ENCODE data around the gene MYO5A.
A peak's percentile ranks its signal among the peaks of the same experiment; 100 is the strongest.
"Not testable (repeated sequence)": the region's sequence is repeated elsewhere in the genome, so short reads cannot be mapped to it uniquely, and the experiment has no call there.

The MYO5A gene

DNA sequence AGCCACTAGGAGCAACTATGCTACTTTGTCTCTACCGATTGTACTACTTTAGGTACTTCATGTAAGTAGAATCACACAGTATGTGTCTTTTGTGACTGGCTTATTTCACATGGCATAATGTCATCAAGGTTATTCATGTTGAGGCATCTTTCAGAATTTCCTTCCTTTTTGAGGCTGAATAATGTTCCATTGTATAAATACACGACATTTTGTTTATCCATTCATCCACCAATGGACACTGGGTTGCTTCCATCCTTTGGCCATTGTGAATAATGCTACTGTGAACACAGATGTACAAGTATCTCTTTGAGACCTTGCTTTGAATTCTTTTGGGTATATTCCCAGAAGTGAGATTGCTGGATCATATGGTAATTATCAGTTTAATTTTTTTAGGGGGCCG is 29.2 kb downstream of the MYO5A start:
- Histone ChIP-seq H3K4me3 (ENCODE audit: low read length) (no peak overlapping the region), H3K4me1 (ENCODE audit: control insufficient read depth, insufficient read depth, low read length) (peaks cover 36% of the 10 kb centered on the region), H3K4me2 (ENCODE audit: low read length) (no peak overlapping the region), H3K27me3 (ENCODE audit: control insufficient read depth, insufficient read depth, low read length) (no peaks in the 10 kb centered on the region), H3K36me3 (ENCODE audit: insufficient read depth, low read length) (no peaks in the 10 kb centered on the region), H3K9ac (ENCODE audit: low read depth, low read length) (no peak overlapping the region), H3K9me3 (replicated peaks; ENCODE audit: low read length) (no peaks in the 10 kb centered on the region)

- peaks cover 36% of the 10 kb centered on the region for H3K4me1 ChIP-seq (ENCODE audit: control insufficient read depth, insufficient read depth, low read length)
- no peaks in the 10 kb centered on the region for H3K27me3 ChIP-seq (ENCODE audit: control insufficient read depth, insufficient read depth, low read length)
- H3K9ac ChIP-seq (ENCODE audit: low read depth, low read length): no peak overlapping the region
These were observed 30.0 kb downstream of the MYO5A start for GRCh38 chr15:52498706-52499105.

DNA sequence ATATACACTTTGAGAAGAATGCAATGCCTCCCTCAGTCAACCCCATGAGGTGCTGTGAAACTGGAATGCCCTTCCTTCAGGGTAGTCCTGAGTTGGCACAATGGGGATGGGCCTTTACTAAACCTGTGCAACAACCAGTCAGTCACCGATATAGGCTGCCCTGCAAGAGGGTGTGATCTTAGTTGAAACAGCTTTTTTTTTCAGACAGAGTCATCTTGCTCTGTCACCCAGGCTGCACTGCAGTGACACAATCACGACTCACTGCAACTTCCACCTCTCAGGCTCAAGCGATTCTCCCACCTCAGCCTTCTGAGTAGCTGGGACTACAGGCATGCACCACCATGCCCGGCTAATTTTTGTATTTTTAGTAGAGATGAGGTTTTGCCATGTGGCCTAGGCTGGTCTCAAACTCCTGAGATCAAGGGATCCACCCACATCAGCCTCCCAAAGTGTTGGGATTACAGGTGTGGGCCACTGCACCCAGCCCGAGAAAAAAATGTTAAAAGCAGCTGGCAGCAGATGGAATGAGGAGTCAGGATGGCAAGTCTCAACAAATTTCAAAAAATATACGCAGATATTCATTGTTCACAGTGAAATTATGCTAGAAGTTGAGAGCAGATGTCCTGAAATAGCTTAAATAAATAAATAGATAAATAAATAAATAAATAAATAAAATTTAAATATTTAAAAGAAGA is 31.8 kb downstream of the MYO5A start:
- H3K36me3 ChIP-seq (ENCODE audit: insufficient read depth, low read length): no peaks in the 10 kb centered on the region
- H3K9me3 ChIP-seq (replicated peaks; ENCODE audit: low read length): no peaks in the 10 kb centered on the region
- H3K4me3 ChIP-seq (ENCODE audit: low read length): no peak overlapping the region
- no peaks in the 10 kb centered on the region for H3K27me3 ChIP-seq (ENCODE audit: control insufficient read depth, insufficient read depth, low read length)
- no peak overlapping the region for H3K9ac ChIP-seq (ENCODE audit: low read depth, low read length)
- H3K4me1 ChIP-seq (ENCODE audit: control insufficient read depth, insufficient read depth, low read length): peaks cover 45% of the 10 kb centered on the region
- H3K4me2 ChIP-seq (ENCODE audit: low read length): peak overlapping the region; percentile 36

More at GRCh38 chr15:52498706-52499105, 30.0 kb downstream of the MYO5A start:
- Histone ChIP-seq H3K36me3 (ENCODE audit: insufficient read depth, low read length) (no peaks in the 10 kb centered on the region), H3K4me2 (ENCODE audit: low read length) (no peak overlapping the region), H3K4me3 (ENCODE audit: low read length) (no peak overlapping the region), H3K9me3 (replicated peaks; ENCODE audit: low read length) (no peaks in the 10 kb centered on the region)

DNA sequence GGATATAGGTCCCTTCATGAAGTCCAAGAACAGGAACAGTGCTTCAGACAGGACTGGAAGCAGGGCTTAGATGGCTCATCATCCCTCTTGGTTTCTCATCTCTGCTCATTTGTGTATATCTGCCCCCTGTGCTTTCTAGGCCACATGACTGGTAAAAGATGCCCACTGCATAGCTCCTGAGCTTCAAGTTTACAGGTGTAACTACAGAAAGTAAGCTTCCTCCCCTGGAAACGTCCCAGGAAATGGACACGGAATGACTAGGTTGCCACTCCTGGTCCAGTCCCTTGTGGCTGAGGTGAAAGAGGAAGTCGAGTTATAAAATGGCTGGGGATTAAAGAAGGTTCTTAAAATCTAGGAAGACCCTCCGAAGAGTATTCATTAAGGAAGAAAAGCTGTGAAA is 32.5 kb downstream of the MYO5A start:
- no peak overlapping the region for H3K4me2 ChIP-seq (ENCODE audit: low read length)
- H3K4me1 ChIP-seq (ENCODE audit: control insufficient read depth, insufficient read depth, low read length): peaks cover 52% of the 10 kb centered on the region

GRCh38 chr15:52495125-52495524 is 33.6 kb downstream of the MYO5A start:
- H3K4me3 ChIP-seq (ENCODE audit: low read length): no peak overlapping the region
- no peak overlapping the region for H3K9ac ChIP-seq (ENCODE audit: low read depth, low read length)
- no peaks in the 10 kb centered on the region for H3K36me3 ChIP-seq (ENCODE audit: insufficient read depth, low read length)
- no peak overlapping the region for H3K4me2 ChIP-seq (ENCODE audit: low read length)
- H3K9me3 ChIP-seq (replicated peaks; ENCODE audit: low read length): no peaks in the 10 kb centered on the region
- H3K4me1 ChIP-seq (ENCODE audit: control insufficient read depth, insufficient read depth, low read length): peaks cover 59% of the 10 kb centered on the region
- no peaks in the 10 kb centered on the region for H3K27me3 ChIP-seq (ENCODE audit: control insufficient read depth, insufficient read depth, low read length)

More for the DNA sequence above, 32.5 kb downstream of the MYO5A start:
- H3K4me3 ChIP-seq (ENCODE audit: low read length): no peak overlapping the region
- no peak overlapping the region for H3K9ac ChIP-seq (ENCODE audit: low read depth, low read length)
- no peaks in the 10 kb centered on the region for H3K9me3 ChIP-seq (replicated peaks; ENCODE audit: low read length)
- no peaks in the 10 kb centered on the region for H3K27me3 ChIP-seq (ENCODE audit: control insufficient read depth, insufficient read depth, low read length)
- H3K36me3 ChIP-seq (ENCODE audit: insufficient read depth, low read length): no peaks in the 10 kb centered on the region

DNA sequence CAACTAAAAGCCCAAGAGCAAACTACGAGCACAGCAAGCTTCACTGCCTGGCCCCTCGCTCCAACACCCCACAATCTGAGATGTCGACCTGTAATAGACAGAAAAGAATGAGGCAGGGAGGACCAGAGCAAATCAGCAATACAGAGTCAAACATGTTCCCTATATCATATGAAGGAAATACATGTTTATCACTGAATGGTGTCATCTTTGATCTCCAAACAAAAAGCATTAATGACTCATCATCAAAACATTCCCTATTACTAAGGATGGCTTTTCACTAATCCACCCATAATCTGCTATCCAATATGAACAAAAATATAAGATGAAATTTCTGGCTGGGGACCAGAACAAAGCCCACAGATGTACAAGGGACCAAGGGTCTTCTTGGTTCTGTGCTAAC is 34.7 kb downstream of the MYO5A start:
- Histone ChIP-seq H3K27me3 (ENCODE audit: control insufficient read depth, insufficient read depth, low read length) (no peaks in the 10 kb centered on the region), H3K4me2 (ENCODE audit: low read length) (peak overlapping the region; percentile 31), H3K9ac (ENCODE audit: low read depth, low read length) (no peak overlapping the region), H3K36me3 (ENCODE audit: insufficient read depth, low read length) (no peaks in the 10 kb centered on the region), H3K4me3 (ENCODE audit: low read length) (no peak overlapping the region), H3K9me3 (replicated peaks; ENCODE audit: low read length) (no peaks in the 10 kb centered on the region), H3K4me1 (ENCODE audit: control insufficient read depth, insufficient read depth, low read length) (peaks cover 58% of the 10 kb centered on the region)

DNA sequence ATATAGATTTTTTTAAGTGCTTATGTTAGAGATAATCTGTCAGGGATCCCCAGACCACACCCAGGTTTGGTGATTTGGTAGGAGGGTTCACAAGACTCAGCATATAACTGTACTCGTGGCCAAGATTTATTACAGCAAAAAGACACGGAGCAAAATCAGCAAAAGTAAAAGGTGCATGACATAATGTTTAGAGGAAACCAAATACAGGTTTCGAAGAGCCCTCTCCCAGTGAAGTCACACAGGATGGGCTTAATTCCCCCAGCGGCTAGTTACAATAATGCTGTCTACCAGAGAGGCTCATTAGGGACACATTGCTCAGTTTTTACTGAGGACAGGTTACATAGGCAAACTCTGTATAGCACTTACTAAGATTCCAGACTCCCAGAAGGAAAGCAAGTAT is 36.5 kb downstream of the MYO5A start:
- Histone ChIP-seq H3K9me3 (replicated peaks; ENCODE audit: low read length) (no peaks in the 10 kb centered on the region), H3K9ac (ENCODE audit: low read depth, low read length) (no peak overlapping the region), H3K36me3 (ENCODE audit: insufficient read depth, low read length) (no peaks in the 10 kb centered on the region), H3K4me1 (ENCODE audit: control insufficient read depth, insufficient read depth, low read length) (peaks cover 48% of the 10 kb centered on the region), H3K4me3 (ENCODE audit: low read length) (no peak overlapping the region), H3K27me3 (ENCODE audit: control insufficient read depth, insufficient read depth, low read length) (no peaks in the 10 kb centered on the region), H3K4me2 (ENCODE audit: low read length) (no peak overlapping the region)

- H3K9ac ChIP-seq (ENCODE audit: low read depth, low read length): no peak overlapping the region
- H3K9me3 ChIP-seq (replicated peaks; ENCODE audit: low read length): no peaks in the 10 kb centered on the region
- H3K4me1 ChIP-seq (ENCODE audit: control insufficient read depth, insufficient read depth, low read length): peaks cover 41% of the 10 kb centered on the region
- no peaks in the 10 kb centered on the region for H3K27me3 ChIP-seq (ENCODE audit: control insufficient read depth, insufficient read depth, low read length)
- peak overlapping the region; percentile 30 for H3K4me2 ChIP-seq (ENCODE audit: low read length)
- no peak overlapping the region for H3K4me3 ChIP-seq (ENCODE audit: low read length)
- H3K36me3 ChIP-seq (ENCODE audit: insufficient read depth, low read length): no peaks in the 10 kb centered on the region
These were observed 37.2 kb downstream of the MYO5A start for GRCh38 chr15:52491472-52491871.

- H3K4me3 ChIP-seq (ENCODE audit: low read length); H3K9me3 ChIP-seq (replicated peaks; ENCODE audit: low read length); H3K36me3 ChIP-seq (ENCODE audit: insufficient read depth, low read length); H3K4me2 ChIP-seq (ENCODE audit: low read length); H3K27me3 ChIP-seq (ENCODE audit: control insufficient read depth, insufficient read depth, low read length); H3K9ac ChIP-seq (ENCODE audit: low read depth, low read length): not testable (repeated sequence)
- peaks cover 47% of the 10 kb centered on the region for H3K4me1 ChIP-seq (ENCODE audit: control insufficient read depth, insufficient read depth, low read length)
These were observed 39.2 kb downstream of the MYO5A start for GRCh38 chr15:52489430-52489829.

GRCh38 chr15:52488830-52489229 is 39.9 kb downstream of the MYO5A start:
- no peaks in the 10 kb centered on the region for H3K36me3 ChIP-seq (ENCODE audit: insufficient read depth, low read length)
- H3K4me2 ChIP-seq (ENCODE audit: low read length): no peak overlapping the region
- H3K4me1 ChIP-seq (ENCODE audit: control insufficient read depth, insufficient read depth, low read length): peaks cover 47% of the 10 kb centered on the region
- H3K4me3 ChIP-seq (ENCODE audit: low read length): no peak overlapping the region
- H3K9me3 ChIP-seq (replicated peaks; ENCODE audit: low read length): no peaks in the 10 kb centered on the region
- H3K9ac ChIP-seq (ENCODE audit: low read depth, low read length): no peak overlapping the region
- no peaks in the 10 kb centered on the region for H3K27me3 ChIP-seq (ENCODE audit: control insufficient read depth, insufficient read depth, low read length)

- H3K4me1 ChIP-seq (ENCODE audit: control insufficient read depth, insufficient read depth, low read length): peaks cover 53% of the 10 kb centered on the region
- no peaks in the 10 kb centered on the region for H3K27me3 ChIP-seq (ENCODE audit: control insufficient read depth, insufficient read depth, low read length)
- no peak overlapping the region for H3K4me3 ChIP-seq (ENCODE audit: low read length)
- no peak overlapping the region for H3K4me2 ChIP-seq (ENCODE audit: low read length)
- H3K36me3 ChIP-seq (ENCODE audit: insufficient read depth, low read length): no peaks in the 10 kb centered on the region
- no peak overlapping the region for H3K9ac ChIP-seq (ENCODE audit: low read depth, low read length)
- H3K9me3 ChIP-seq (replicated peaks; ENCODE audit: low read length): no peaks in the 10 kb centered on the region
These were observed 42.4 kb downstream of the MYO5A start for GRCh38 chr15:52486003-52486996.

Data from skeletal muscle satellite cell (primary cell).